OCI-LY7 (cell line): ENCODE measurements around the gene ATAD1. TPM values are rescaled to one million over a fixed set of nuclear protein-coding genes. Genes with fewer than 3 reads are reported as not detected.

Source experiments
- BruUV-seq: library from RNA; stranded (reverse); fragments of 400-500 nt; replicated peaks from 2 replicates; lab custom pipeline; 2021; lab: Mats Ljungman, UMichigan
- CTCF ChIA-PET: fragments of 300-600 bp; sonication (Branson Sonifier 250); formaldehyde crosslinking; loops from one replicate; lab custom pipeline; 2022; ENCODE audit warnings: antibody characterized with exemption; ENCODE audit not compliant: unreplicated experiment; lab: Charles Lee
- POLR2A ChIA-PET: fragments of 300-600 bp; sonication (Branson Sonifier 250); formaldehyde crosslinking; loops from one replicate; lab custom pipeline; 2022; ENCODE audit warnings: antibody characterized with exemption; lab: Charles Lee
- DNase-seq: peaks from one replicate; pipeline ENCODE4 v3.0.0-alpha.2; 2015; ENCODE audit warnings: low spot score
- H2AFZ ChIP-seq: fragments of 200-600 bp; sonication (generic), shearing (Covaris generic); 2 replicates; pipeline ENCODE4 v1.6.1; 2014; ENCODE audit warnings: mild to moderate bottlenecking, antibody characterized with exemption, low read length, moderate library complexity
- H3K27ac ChIP-seq: fragments of 200-600 bp; sonication (generic); 2 replicates; pipeline ENCODE4 v1.5.1; 2014; ENCODE audit warnings: mixed run types, low read depth, mild to moderate bottlenecking, moderate library complexity, low read length, inconsistent platforms; ENCODE audit not compliant: poor library complexity, severe bottlenecking
- H3K36me3 ChIP-seq: fragments of 200-600 bp; sonication (generic); 2 replicates; pipeline ENCODE4 v1.6.1; 2014; ENCODE audit warnings: mild to moderate bottlenecking, antibody characterized with exemption, low read length, moderate library complexity, mixed read lengths; ENCODE audit not compliant: insufficient read depth
- H3K4me1 ChIP-seq: fragments of 200-600 bp; sonication (generic); 2 replicates; pipeline ENCODE4 v1.5.1; 2014; ENCODE audit warnings: mild to moderate bottlenecking, low read length; ENCODE audit not compliant: insufficient read depth, poor library complexity, severe bottlenecking
- H3K4me2 ChIP-seq: fragments of 200-600 bp; sonication (generic); 2 replicates; pipeline ENCODE4 v1.6.1; 2014; ENCODE audit warnings: mild to moderate bottlenecking, low read length
- H3K4me3 ChIP-seq: fragments of 200-600 bp; sonication (generic); 2 replicates; pipeline ENCODE4 v1.5.1; 2014; ENCODE audit warnings: mild to moderate bottlenecking, low read depth, low read length; ENCODE audit not compliant: poor library complexity, severe bottlenecking
- H3K79me2 ChIP-seq: fragments of 200-600 bp; sonication (generic); 2 replicates; pipeline ENCODE4 v1.6.1; 2016; ENCODE audit warnings: low read depth, mild to moderate bottlenecking, low read length, moderate library complexity, mixed read lengths; ENCODE audit not compliant: insufficient read depth
- H3K9me2 ChIP-seq: fragments of 200-600 bp; sonication (generic); 2 replicates; pipeline ENCODE4 v1.6.1; 2016; ENCODE audit warnings: mild to moderate bottlenecking, low read length, mixed read lengths; ENCODE audit not compliant: insufficient read depth
- H3K9me3 ChIP-seq: fragments of 200-600 bp; sonication (generic); 2 replicates; pipeline ENCODE4 v1.6.1; 2014; ENCODE audit warnings: mild to moderate bottlenecking, mixed run types, low read length, mixed read lengths
- H4K20me1 ChIP-seq: fragments of 200-600 bp; sonication (generic); 2 replicates; pipeline ENCODE4 v1.6.1; 2014; ENCODE audit warnings: mild to moderate bottlenecking, antibody characterized with exemption, low read length, moderate library complexity, mixed read lengths; ENCODE audit not compliant: insufficient read depth
- EZH2phosphoT487 ChIP-seq: fragments of 200-600 bp; sonication (generic); IDR thresholded peaks from 2 replicates; pipeline ENCODE4 v1.6.1; 2018; ENCODE audit warnings: low read depth, borderline replicate concordance, mild to moderate bottlenecking, mixed run types, antibody characterized with exemption, low read length, moderate library complexity, mixed read lengths
- intact Hi-C: fragments of 100-400 bp; cut with micrococcal nuclease; formaldehyde crosslinking; loops from one replicate; pipeline ENCODE4 v1.10.0; 2022; ENCODE audit not compliant: unreplicated experiment
- total RNA-seq, 2 experiments: library from RNA; depleted of rRNA in 1 of 2; stranded (reverse); fragments of >200 nt in 1 of 2; shearing (Covaris generic) in 1 of 2; gene quantifications; 2 replicates each; pipeline ENCODE4 v1.2.3, GENCODE V29; 2014 to 2022
- TF ChIP-seq, protein P1 (sequence below): fragments of 200-600 bp; sonication (generic); conservative IDR thresholded peaks from 2 replicates; pipeline ENCODE4 v1.5.1; 2014; ENCODE audit warnings: mild to moderate bottlenecking, antibody characterized with exemption, low read length, moderate library complexity, mixed read lengths

Gene ATAD1
- total RNA-seq, 2 experiments from 2014 or later: 19.6 to 47.7 TPM

- Histone ChIP-seq H3K79me2 (no peaks in the 10 kb centered on the region), H3K4me3 (no peak overlapping the region), H3K4me1 (no peaks in the 10 kb centered on the region), H4K20me1 (no peaks in the 10 kb centered on the region), H3K9me2 (no peaks in the 10 kb centered on the region), H2AFZ (no peak overlapping the region), H3K27ac (no peak overlapping the region), H3K36me3 (no peaks in the 10 kb centered on the region), H3K9me3 (no peaks in the 10 kb centered on the region), H3K4me2 (no peak overlapping the region)
- ChIA-PET POLR2A (interaction anchor here (0.6 to 0.9 kb wide), 4 partner anchors 61 to 825 kb away, joined by 3 to 5 read pairs (median 4); no protein-coding TSS in a partner anchor), CTCF (no interaction called here)
- intact Hi-C loops: loop anchor here (1.0 kb wide), 2 partner anchors 79 to 202 kb away; no protein-coding TSS in a partner anchor
- BruUV-seq: no TSS peak
- peak; percentile 61 for DNase-seq
- TF ChIP-seq, protein P1, sequence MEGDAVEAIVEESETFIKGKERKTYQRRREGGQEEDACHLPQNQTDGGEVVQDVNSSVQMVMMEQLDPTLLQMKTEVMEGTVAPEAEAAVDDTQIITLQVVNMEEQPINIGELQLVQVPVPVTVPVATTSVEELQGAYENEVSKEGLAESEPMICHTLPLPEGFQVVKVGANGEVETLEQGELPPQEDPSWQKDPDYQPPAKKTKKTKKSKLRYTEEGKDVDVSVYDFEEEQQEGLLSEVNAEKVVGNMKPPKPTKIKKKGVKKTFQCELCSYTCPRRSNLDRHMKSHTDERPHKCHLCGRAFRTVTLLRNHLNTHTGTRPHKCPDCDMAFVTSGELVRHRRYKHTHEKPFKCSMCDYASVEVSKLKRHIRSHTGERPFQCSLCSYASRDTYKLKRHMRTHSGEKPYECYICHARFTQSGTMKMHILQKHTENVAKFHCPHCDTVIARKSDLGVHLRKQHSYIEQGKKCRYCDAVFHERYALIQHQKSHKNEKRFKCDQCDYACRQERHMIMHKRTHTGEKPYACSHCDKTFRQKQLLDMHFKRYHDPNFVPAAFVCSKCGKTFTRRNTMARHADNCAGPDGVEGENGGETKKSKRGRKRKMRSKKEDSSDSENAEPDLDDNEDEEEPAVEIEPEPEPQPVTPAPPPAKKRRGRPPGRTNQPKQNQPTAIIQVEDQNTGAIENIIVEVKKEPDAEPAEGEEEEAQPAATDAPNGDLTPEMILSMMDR: peak; percentile 92
- TF ChIP-seq EZH2phosphoT487: no peak
Measured at GRCh38 chr10:87734987-87735827, 82.8 kb downstream of the ATAD1 start.

GRCh38 chr10:87733081-87733480 lies 84.9 kb downstream of the ATAD1 start:
- Histone ChIP-seq H3K27ac (no peak overlapping the region), H3K9me3 (no peaks in the 10 kb centered on the region), H3K36me3 (no peaks in the 10 kb centered on the region), H3K4me3 (no peak overlapping the region), H3K9me2 (no peaks in the 10 kb centered on the region), H3K4me1 (no peaks in the 10 kb centered on the region), H3K4me2 (no peak overlapping the region), H2AFZ (no peak overlapping the region), H4K20me1 (no peaks in the 10 kb centered on the region), H3K79me2 (no peaks in the 10 kb centered on the region)
- TF ChIP-seq EZH2phosphoT487: no peak
- TF ChIP-seq, protein P1: no peak
- ChIA-PET CTCF (no interaction called here), POLR2A (interaction anchor here (1.2 kb wide), 1 partner anchor 11 kb away, joined by 3 read pairs; no protein-coding TSS in a partner anchor)
- no TSS peak for BruUV-seq
- intact Hi-C loops: no loop called here
- no peak for DNase-seq

DNA sequence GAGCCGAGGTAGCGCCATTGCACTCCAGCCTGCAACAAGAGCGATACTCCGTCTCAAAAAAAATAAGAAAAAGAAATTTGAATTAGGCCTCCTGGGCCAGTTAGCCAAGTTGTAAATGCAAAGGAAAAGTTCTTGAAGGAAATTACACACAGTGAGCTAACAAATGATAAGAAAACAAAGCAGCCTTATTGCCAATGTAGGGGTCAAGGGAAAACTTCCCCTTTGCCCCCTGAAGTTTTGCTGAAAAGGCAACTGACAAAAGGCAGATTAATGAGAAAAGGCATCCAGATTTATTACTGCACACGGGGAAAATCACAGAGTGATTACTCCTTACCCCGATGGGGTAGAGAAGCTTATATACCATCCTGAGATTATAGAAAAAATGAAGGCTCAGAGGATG lies 88.1 kb downstream of the ATAD1 start:
- Histone ChIP-seq H2AFZ (no peak overlapping the region), H3K4me1 (no peaks in the 10 kb centered on the region), H3K9me3 (no peaks in the 10 kb centered on the region), H3K36me3 (no peaks in the 10 kb centered on the region), H3K79me2 (no peaks in the 10 kb centered on the region), H3K4me2 (no peak overlapping the region), H4K20me1 (no peaks in the 10 kb centered on the region), H3K9me2 (no peaks in the 10 kb centered on the region), H3K4me3 (no peak overlapping the region), H3K27ac (no peak overlapping the region)
- ChIA-PET POLR2A (interaction anchor here (0.7 to 1.5 kb wide), 4 partner anchors 10 to 753 kb away, joined by 3 to 4 read pairs (median 3); no protein-coding TSS in a partner anchor), CTCF (no interaction called here)
- no TSS peak for BruUV-seq
- intact Hi-C loops: no loop called here
- TF ChIP-seq EZH2phosphoT487: no peak
- TF ChIP-seq, protein P1: no peak
- no peak for DNase-seq
